Activated T-helper 9 cell treated with anti-CD3 and anti-CD28 coated beads, Interleukin-2, amount 50 U/mL, for 16 hours (primary cell): ENCODE results near the gene RPGRIP1.
"Not testable (repeated sequence)": the region's sequence is repeated elsewhere in the genome, so short reads cannot be mapped to it uniquely, and the experiment has no call there.

ENCODE experiments used
- DNase-seq: peaks from one replicate; pipeline ENCODE4 v3.0.0-alpha.2; 2020; ENCODE audit warnings: low read depth

RPGRIP1 gene

GRCh38 chr14:21302013-21302835 is 22.3 kb downstream of the RPGRIP1 start:
- no peak for DNase-seq

DNA sequence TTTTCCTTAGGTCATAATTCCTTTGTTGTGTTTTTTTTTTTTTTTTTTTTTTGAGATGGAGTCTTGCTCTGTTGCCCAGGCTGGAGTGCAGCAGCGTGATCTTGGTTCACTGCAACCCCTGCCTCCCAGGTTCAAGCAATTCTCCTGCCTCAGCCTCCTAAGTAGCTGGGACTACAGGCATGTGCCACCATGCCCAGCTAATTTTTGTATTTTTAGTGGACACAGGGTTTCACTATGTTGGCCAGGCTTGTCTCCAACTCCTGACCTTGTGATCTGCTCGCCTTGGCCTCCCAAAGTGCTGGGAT is 22.9 kb downstream of the RPGRIP1 start:
- DNase-seq, result not testable (repeated sequence)

GRCh38 chr14:21307637-21308036 is 27.8 kb downstream of the RPGRIP1 start:
- DNase-seq, result no peak

GRCh38 chr14:21308132-21308478 is 28.2 kb downstream of the RPGRIP1 start:
- no peak for DNase-seq

GRCh38 chr14:21308479-21309237 is 28.8 kb downstream of the RPGRIP1 start:
- peak; percentile 70 for DNase-seq

GRCh38 chr14:21309238-21309636 is 29.4 kb downstream of the RPGRIP1 start:
- no peak for DNase-seq

GRCh38 chr14:21309956-21310355 is 30.1 kb downstream of the RPGRIP1 start:
- no peak for DNase-seq

GRCh38 chr14:21311614-21312013 is 31.7 kb downstream of the RPGRIP1 start:
- no peak for DNase-seq

DNA sequence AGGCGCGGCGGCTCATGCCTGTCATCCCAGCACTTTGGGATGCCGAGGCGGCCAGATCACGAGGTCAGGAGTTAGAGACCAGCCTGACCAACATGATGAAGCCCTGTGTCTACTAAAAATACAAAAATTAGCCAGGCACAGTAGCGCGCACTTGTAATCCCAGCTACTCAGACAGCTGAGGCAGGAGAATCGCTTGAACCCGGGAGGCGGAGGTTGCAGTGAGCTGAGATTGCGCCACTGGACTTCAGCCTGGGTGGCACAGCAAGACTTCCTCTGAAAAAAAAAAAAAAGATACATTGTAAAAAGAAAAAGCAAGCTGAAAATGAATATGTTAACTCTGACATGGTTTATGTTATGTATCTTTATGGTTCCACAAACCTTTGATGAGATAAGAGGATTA is 33.6 kb downstream of the RPGRIP1 start:
- DNase-seq, result no peak

DNA sequence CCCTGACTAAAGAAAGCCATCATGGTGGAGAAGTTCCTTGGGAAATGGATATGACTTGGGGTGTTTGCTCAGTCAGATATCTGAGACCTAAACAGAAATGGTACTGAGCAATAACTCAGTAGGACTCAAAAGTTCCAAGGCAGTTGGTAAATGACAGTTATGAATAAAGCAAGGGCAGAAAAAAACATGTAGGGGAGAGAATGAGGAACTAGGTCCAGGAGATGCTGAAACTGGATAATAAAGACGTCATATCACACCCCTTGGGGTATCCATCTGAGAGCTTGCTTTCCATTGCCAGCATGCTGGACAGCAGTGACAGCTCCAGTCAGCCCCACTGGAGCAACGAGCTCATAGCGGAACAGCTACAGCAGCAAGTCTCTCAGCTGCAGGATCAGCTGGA is 37.5 kb downstream of the RPGRIP1 start:
- no peak for DNase-seq

- DNase-seq, result no peak
These were observed 41.0 kb downstream of the RPGRIP1 start for GRCh38 chr14:21320913-21321312.

- no peak for DNase-seq
These were observed 42.8 kb downstream of the RPGRIP1 start for GRCh38 chr14:21322716-21323115.

- DNase-seq, result no peak
These were observed 47.1 kb downstream of the RPGRIP1 start for GRCh38 chr14:21326972-21327371.
